ENCODE data around the gene SLC51B. TPM values are rescaled to one million over a fixed set of nuclear protein-coding genes. Genes with fewer than 3 reads are reported as not detected.

Gene SLC51B
- total and polyA plus RNA-seq, 11 donors: 0.08 TPM; not detected in 10

GRCh38 chr15:65052956-65053355 lies 7.8 kb downstream of the SLC51B start:
- ATAC-seq: no peak
- H3K9me3 ChIP-seq: no peaks in the 10 kb centered on the region
- no peak for TF ChIP-seq POLR2A (IDR thresholded peaks at IDR 0.05)
- no peak for TF ChIP-seq CTCF (IDR thresholded peaks at IDR 0.05)
- WGBS, 4 donors: 83 to 92% (median 85%) methylated on average over 2 of the region's 2 CpGs
- H3K4me3 ChIP-seq: no peak overlapping the region
- intact Hi-C loops (cut with DNase I): loop anchor here in 4 of 10 donors (5.0 to 10.0 kb wide), 4 partner anchors 34 to 242 kb away; partner anchors contain the start of gene RNU5A-1 (in 1 of the 4)
- no peaks in the 10 kb centered on the region for H3K27me3 ChIP-seq
- DNase-seq: no peak
- no peak overlapping the region for H3K27ac ChIP-seq
- peaks cover 3 to 35% (median 24%) of the 10 kb centered on the region in 12 donors for H3K4me1 ChIP-seq
- H3K36me3 ChIP-seq: peaks cover 0 to 23% (median 6%) of the 10 kb centered on the region in 9 donors

GRCh38 chr15:65054333-65055200 lies 9.4 kb downstream of the SLC51B start:
- DNase-seq (peak; percentile 75 to 86 (median 78)), ATAC-seq (peak; percentile 76 to 87 (median 82))
- H3K36me3 ChIP-seq: peaks cover 0 to 35% (median 9%) of the 10 kb centered on the region in 9 donors
- WGBS, 4 donors: 63 to 75% (median 73%) methylated on average over 20 to 26 of the region's 26 CpGs
- no peak overlapping the region for H3K4me3 ChIP-seq
- peaks cover 3 to 38% (median 19%) of the 10 kb centered on the region in 12 donors for H3K4me1 ChIP-seq
- H3K27me3 ChIP-seq: no peaks in the 10 kb centered on the region
- intact Hi-C loops (cut with DNase I): loop anchor here (1.0 to 10.0 kb wide), 10 partner anchors 24 to 240 kb away; partner anchors contain the start of gene RNU5A-1 (in 1 of the 10)
- H3K27ac ChIP-seq: peak overlapping the region in 7 of 12 donors; percentile 16 to 61 (median 56)
- TF ChIP-seq POLR2A (IDR thresholded peaks at IDR 0.05) (no peak), CTCF (IDR thresholded peaks at IDR 0.05) (peak; percentile 81 to 96 (median 92))
- H3K9me3 ChIP-seq: no peaks in the 10 kb centered on the region

- H3K27me3 ChIP-seq: no peaks in the 10 kb centered on the region
- H3K4me1 ChIP-seq: peaks cover 0 to 39% (median 19%) of the 10 kb centered on the region in 12 donors
- intact Hi-C loops (cut with DNase I): loop anchor here in 7 of 10 donors (2.0 to 10.0 kb wide), 6 partner anchors 23 to 239 kb away; partner anchors contain the start of gene RNU5A-1 (in 1 of the 7)
- peak overlapping the region in 10 of 12 donors; percentile 8 to 61 (median 34) for H3K27ac ChIP-seq
- TF ChIP-seq POLR2A (IDR thresholded peaks at IDR 0.05) (no peak), CTCF (IDR thresholded peaks at IDR 0.05) (no peak)
- ATAC-seq (peak in 3 of 4 donors; percentile 21 to 72 (median 69)), DNase-seq (peak in 2 of 5 donors; percentile 64 to 69)
- H3K36me3 ChIP-seq: peaks cover 0 to 35% (median 9%) of the 10 kb centered on the region in 9 donors
- H3K9me3 ChIP-seq: peaks cover 0 to 3% (median 0%) of the 10 kb centered on the region in 12 donors
- WGBS, 4 donors: 24 to 52% (median 50%) methylated on average over 4 to 6 of the region's 6 CpGs
- no peak overlapping the region for H3K4me3 ChIP-seq
Observed at GRCh38 chr15:65055201-65055870, 10.1 kb downstream of the SLC51B start.
